DND-41 (cell line): Measurements from ENCODE around the gene MRTFA.

Experiments used
- ATAC-seq: fragments of 200-7000 bp; cut with Tn5 transposase; 3 replicates; pipeline ENCODE4 v1.9.1; 2021; ENCODE audit warnings: low read depth; ENCODE audit not compliant: insufficient read depth
- DNase-seq: peaks from one replicate; pipeline ENCODE4 v3.0.0-alpha.2; 2020
- H2AFZ ChIP-seq: 2 replicates; pipeline ENCODE4 v1.6.0; 2012; ENCODE audit warnings: low read depth, low read length
- H3K27ac ChIP-seq: 2 replicates; pipeline ENCODE4 v1.5.1; 2012; ENCODE audit warnings: low read length, inconsistent platforms
- H3K27me3 ChIP-seq: fragments of 200-600 bp; sonication (generic); 2 replicates; pipeline ENCODE4 v1.6.0; 2012; ENCODE audit warnings: low read length, mild to moderate bottlenecking, inconsistent platforms; ENCODE audit not compliant: insufficient read depth, poor library complexity
- H3K36me3 ChIP-seq: 2 replicates; pipeline ENCODE4 v1.5.1; 2012; ENCODE audit warnings: low read length, inconsistent platforms; ENCODE audit not compliant: insufficient read depth
- H3K4me1 ChIP-seq: 2 replicates; pipeline ENCODE4 v1.5.1; 2012; ENCODE audit warnings: mild to moderate bottlenecking, low read length; ENCODE audit not compliant: insufficient read depth
- H3K4me2 ChIP-seq: 2 replicates; pipeline ENCODE4 v1.6.0; 2012; ENCODE audit warnings: mild to moderate bottlenecking, moderate library complexity, low read length, inconsistent platforms; ENCODE audit not compliant: insufficient read depth
- H3K4me3 ChIP-seq, 2 experiments: fragments of 200-600 bp in 1 of 2; shearing (Covaris generic) in 1 of 2; 2 replicates each; pipeline ENCODE4 v1.5.1; 2012 to 2016; ENCODE audit warnings: inconsistent platforms in 2 of 2, low read length in 2 of 2, mild to moderate bottlenecking in 2 of 2, low read depth in 1 of 2, moderate library complexity in 1 of 2
- H3K79me2 ChIP-seq: 2 replicates; pipeline ENCODE4 v1.6.0; 2012; ENCODE audit warnings: low read length, inconsistent platforms; ENCODE audit not compliant: insufficient read depth
- H3K9ac ChIP-seq: 2 replicates; pipeline ENCODE4 v1.6.0; 2012; ENCODE audit warnings: low read depth, mild to moderate bottlenecking, inconsistent platforms, low read length, moderate library complexity
- H3K9me3 ChIP-seq: 2 replicates; pipeline ENCODE4 v1.5.1; 2012; ENCODE audit warnings: low read length, moderate library complexity, mild to moderate bottlenecking, inconsistent platforms; ENCODE audit not compliant: insufficient read depth, severe bottlenecking
- H4K20me1 ChIP-seq: 2 replicates; pipeline ENCODE4 v1.6.0; 2012; ENCODE audit warnings: low read length; ENCODE audit not compliant: insufficient read depth
- CTCF ChIP-seq: IDR thresholded peaks from 2 replicates; pipeline ENCODE4 v1.5.1; 2012; ENCODE audit warnings: borderline replicate concordance, low read length, moderate library complexity, mild to moderate bottlenecking; ENCODE audit not compliant: poor library complexity, severe bottlenecking; ENCODE audit errors: extremely low read depth
- EZH2 ChIP-seq: IDR thresholded peaks from 3 replicates; pipeline ENCODE4 v1.6.1; 2012; ENCODE audit warnings: borderline replicate concordance, low read depth, mild to moderate bottlenecking, moderate library complexity, low read length, inconsistent platforms; ENCODE audit not compliant: severe bottlenecking

MRTFA gene

GRCh38 chr22:40407831-40408717 is 228.4 kb downstream of the MRTFA start:
- H3K9ac ChIP-seq = no peak overlapping the region
- peaks cover 93% of the 10 kb centered on the region for H3K36me3 ChIP-seq
- H3K4me1 ChIP-seq = peaks cover 2% of the 10 kb centered on the region
- no peak overlapping the region for H3K4me3 ChIP-seq
- H3K79me2 ChIP-seq = no peaks in the 10 kb centered on the region
- TF ChIP-seq CTCF = no peak
- no peak for TF ChIP-seq EZH2
- no peaks in the 10 kb centered on the region for H3K9me3 ChIP-seq
- H2AFZ ChIP-seq = no peak overlapping the region
- ATAC-seq = 0 out of 3 replicates have a peak, but pooled peaks have one; percentile 7
- H3K4me2 ChIP-seq = no peak overlapping the region
- peaks cover 16% of the 10 kb centered on the region for H4K20me1 ChIP-seq
- H3K27me3 ChIP-seq = no peaks in the 10 kb centered on the region
- no peak overlapping the region for H3K27ac ChIP-seq
- DNase-seq = no peak

DNA sequence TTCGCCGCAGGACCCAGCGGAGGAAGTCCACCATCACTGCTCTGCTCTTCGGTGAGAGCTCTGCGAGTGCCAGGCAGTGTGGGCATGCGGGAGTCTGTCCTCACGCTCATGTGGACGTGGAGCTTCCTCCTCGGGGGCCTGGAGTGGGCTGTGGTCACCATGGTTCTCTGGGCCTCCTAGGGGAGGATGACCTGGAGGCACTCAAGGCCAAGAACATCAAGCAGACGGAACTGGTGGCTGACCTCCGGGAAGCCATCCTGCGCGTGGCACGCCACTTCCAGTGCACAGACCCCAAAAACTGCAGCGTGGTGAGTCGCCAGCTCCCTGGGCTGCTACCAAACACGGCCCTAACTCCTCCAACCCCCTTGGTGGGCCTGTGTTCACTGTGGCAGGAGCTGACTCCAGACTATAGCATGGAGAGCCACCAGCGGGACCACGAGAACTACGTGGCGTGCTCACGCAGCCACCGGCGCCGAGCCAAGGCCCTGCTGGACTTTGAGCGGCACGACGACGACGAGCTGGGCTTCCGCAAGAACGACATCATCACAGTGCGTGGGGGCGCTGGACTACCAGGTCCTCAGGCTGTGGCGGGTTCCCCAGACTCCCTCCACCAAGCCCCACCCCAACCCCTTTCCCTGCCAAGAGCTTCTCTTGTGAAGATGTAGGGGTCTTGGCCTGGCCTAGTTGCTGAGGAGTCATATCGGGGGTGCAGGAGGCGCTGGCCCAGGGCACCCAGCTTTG is 229.3 kb downstream of the MRTFA start:
- peaks cover 97% of the 10 kb centered on the region for H3K36me3 ChIP-seq
- H3K9me3 ChIP-seq = no peaks in the 10 kb centered on the region
- ATAC-seq (no peak), DNase-seq (no peak)
- peaks cover 11% of the 10 kb centered on the region for H3K4me1 ChIP-seq
- no peak for TF ChIP-seq EZH2
- no peak for TF ChIP-seq CTCF
- no peak overlapping the region for H3K9ac ChIP-seq
- H3K4me3 ChIP-seq = no peak overlapping the region
- no peak overlapping the region for H2AFZ ChIP-seq
- H3K79me2 ChIP-seq = no peaks in the 10 kb centered on the region
- H3K4me2 ChIP-seq = no peak overlapping the region
- peaks cover 16% of the 10 kb centered on the region for H4K20me1 ChIP-seq
- H3K27ac ChIP-seq = no peak overlapping the region
- H3K27me3 ChIP-seq = no peaks in the 10 kb centered on the region

GRCh38 chr22:40406063-40406890 is 230.2 kb downstream of the MRTFA start:
- H2AFZ ChIP-seq = no peak overlapping the region
- peaks cover 95% of the 10 kb centered on the region for H3K36me3 ChIP-seq
- H3K4me3 ChIP-seq = no peak overlapping the region
- no peaks in the 10 kb centered on the region for H3K9me3 ChIP-seq
- peaks cover 18% of the 10 kb centered on the region for H4K20me1 ChIP-seq
- H3K4me2 ChIP-seq = no peak overlapping the region
- H3K79me2 ChIP-seq = no peaks in the 10 kb centered on the region
- DNase-seq (no peak), ATAC-seq (no peak)
- no peak overlapping the region for H3K9ac ChIP-seq
- H3K27ac ChIP-seq = no peak overlapping the region
- no peaks in the 10 kb centered on the region for H3K27me3 ChIP-seq
- no peak for TF ChIP-seq EZH2
- peaks cover 20% of the 10 kb centered on the region for H3K4me1 ChIP-seq
